ENCODE results near the gene GBA3.

The GBA3 gene

GRCh38 chr4:22790631-22791030 lies 97.9 kb downstream of the GBA3 start:
- DNase-seq = no peak

GRCh38 chr4:22794732-22795131 lies 102.0 kb downstream of the GBA3 start:
- DNase-seq = no peak

DNA sequence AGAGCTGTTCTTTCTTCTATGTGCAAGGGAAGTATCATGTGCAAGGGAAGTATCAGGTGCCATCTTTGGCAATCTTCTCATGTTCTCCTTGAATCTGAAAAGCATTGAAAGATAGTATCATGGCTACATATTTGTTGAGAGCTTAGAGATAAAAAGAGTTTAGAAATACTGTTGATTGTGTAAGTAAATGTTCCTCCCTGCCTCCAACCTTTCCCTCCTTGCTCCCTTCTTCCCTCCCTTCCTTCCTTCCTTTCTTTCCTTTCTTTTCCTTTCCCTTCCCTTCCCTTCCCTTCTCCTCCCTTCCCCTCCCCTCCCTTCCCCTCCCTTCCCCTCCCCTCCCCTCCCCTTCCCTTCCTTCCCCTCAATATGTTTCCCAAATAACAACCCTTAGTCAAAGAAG lies 108.7 kb downstream of the GBA3 start:
- DNase-seq = no peak

DNA sequence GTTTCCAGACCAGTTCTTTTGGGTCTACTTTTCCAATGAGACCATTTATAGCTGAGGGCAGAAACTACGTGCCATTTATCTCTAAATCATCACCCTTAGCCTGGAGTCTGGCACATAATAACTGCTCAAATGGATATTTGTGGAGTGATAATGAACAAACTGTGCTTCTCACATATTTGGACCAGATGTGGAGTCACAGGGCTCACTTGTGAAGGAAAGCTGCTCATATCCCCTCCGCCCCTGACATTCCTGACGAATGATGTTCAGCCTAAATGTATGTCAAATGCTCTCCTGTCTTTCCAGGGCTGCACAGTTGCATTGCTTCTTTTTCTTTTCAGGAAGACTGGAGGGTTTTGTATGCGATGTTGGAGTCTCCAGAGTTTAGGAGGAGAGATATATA lies 110.1 kb downstream of the GBA3 start:
- no peak for DNase-seq

DNA sequence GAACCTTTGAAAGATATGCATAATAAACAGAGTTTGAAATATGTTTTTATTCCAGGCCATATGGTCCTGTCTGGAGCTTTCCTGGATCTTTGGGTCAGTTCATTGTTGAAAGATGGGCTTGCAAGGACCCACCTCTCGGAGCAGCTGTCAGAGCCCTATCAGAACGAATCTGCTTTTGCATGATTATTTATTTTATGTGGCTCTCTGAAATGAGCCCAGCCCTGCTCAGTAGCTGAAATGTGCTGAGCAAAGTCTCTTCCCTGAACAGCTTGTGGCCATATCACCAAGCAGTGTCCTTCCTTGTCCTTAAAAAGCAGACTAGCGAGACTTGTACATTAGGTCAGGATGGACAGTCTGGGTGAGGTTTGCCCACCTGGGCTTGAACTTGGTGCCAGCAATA lies 110.8 kb downstream of the GBA3 start:
- no peak for DNase-seq

DNA sequence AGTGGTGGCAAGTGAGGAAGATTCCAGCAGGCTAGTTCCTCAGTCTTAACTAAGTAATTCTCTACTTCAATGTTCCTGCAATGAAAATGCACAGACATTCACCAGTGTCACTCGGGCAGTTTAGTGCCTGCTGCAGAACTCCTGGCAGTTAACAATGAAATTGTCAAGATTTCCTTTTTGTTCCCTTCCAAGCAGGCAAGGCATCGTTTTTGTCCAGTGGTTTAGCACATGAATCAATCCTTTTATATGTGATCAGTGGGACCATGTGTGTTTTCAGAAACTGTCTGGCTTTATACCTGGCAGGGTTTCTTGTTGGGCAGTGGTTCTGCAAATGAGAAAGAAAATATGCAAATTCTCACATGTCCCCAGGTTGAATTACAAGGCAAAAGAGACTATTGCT lies 122.2 kb downstream of the GBA3 start:
- DNase-seq = no peak

DNA sequence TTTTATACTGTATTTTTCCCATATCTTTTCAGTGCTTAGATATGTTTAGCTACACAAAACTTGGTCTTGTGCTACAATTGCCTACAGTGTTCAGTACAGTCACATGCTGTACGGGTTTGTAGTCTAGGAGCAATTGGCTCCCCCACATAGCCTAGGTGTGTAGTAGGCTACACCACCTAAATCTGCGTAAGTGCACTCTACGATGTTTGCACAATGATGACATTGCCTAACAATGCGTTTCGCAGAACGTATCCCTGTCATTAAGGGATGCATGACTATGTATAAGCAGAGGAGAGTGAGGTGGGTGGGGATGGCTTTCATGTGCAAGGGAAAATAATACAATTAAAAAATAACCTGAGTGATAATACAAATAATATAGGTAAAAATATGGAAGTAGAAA lies 131.4 kb downstream of the GBA3 start:
- DNase-seq = no peak

- no peak for DNase-seq
These were observed 149.8 kb downstream of the GBA3 start for GRCh38 chr4:22842360-22843018.

GRCh38 chr4:22848332-22848731 lies 155.6 kb downstream of the GBA3 start:
- no peak for DNase-seq

GRCh38 chr4:22850055-22850454 lies 157.3 kb downstream of the GBA3 start:
- DNase-seq = no peak

GRCh38 chr4:22850630-22851029 lies 157.9 kb downstream of the GBA3 start:
- no peak for DNase-seq

DNA sequence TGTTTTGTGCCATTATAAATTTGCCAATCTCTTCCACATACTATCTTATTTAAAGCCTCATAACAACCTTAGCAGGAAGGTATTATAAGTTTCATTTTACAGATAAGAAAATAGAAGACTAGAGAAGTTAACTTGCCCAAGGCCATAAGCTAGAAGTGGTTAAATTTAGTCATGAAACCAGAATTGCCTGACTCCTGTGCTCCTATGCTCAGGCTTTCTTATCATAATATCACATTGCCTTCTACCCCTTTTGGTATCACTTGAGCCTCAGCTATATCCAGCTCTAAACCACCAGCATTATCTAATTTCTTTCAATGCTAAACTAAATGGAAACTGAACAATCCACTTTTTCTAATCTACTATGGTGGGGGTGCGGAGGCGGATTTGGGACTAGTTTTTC lies 164.7 kb downstream of the GBA3 start:
- DNase-seq = no peak

DNA sequence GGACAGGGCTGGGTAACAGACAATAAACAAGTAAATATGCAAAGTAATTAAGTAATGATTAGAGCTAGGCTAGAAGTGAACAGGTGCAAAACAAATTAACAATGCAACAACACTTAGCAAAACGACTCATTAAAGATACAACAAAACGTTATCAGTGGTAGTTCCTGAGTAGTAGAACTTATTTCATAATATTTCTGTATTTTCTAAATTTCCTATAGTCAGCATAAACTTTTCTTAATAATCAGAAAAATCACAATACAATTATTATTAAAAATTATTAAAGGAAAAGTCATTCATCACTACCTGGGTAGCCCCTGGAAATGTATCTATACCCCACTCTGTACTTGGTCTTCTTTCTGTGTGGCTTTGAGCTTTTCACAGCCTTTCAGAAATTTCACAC lies 166.6 kb downstream of the GBA3 start:
- DNase-seq = no peak
